ENCODE results near the gene CCHCR1.

DNA sequence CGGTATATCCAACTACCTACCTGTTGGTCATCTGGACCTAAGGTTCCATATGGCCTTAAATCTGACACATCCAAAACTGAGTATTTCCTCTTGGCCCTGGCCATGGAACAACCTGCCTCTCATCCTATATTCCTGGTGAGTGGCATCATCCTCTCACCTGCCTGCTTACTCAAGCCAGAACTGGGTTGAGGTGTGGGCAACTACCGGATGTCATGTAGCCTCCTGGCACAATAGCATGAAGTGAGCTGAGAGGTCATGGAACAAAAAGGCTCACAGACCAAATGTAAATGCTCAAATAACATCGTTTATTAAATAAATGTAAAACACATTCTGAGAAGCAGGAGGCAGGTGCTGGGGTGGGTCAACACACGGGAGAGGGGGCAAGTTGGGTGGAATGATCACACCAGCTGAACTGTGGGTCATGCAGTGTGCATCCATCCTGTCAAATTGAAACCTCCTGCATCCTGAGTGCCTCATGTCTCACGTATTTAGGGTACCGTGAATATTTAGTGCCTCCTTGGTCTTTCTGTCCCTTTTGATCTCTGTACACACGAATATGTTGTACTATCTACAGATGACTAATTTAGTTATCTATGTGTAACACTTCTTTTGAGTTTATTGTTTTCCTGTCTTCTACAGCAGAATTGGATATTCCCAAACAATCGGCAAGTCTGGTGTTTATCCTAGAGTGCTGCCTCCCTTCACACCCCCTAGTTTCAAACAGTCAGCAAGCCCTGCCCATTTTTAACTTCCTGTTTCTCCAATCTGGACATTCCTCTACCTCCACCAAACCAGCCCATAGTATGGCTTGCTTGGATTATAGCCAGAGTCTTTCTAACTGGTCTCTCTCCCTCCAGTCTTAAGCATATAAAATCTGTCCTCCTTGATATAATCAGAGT is 20.8 kb upstream of the CCHCR1 start:
- TF ChIP-seq KDM1A (IDR thresholded peaks at IDR 0.05; ENCODE audit: low read depth) (no peak), POLR2AphosphoS2 (conservative IDR thresholded peaks at IDR 0.05; ENCODE audit: low read length) (no peak), HDAC2 (IDR thresholded peaks at IDR 0.05) (no peak), RNF2 (IDR thresholded peaks at IDR 0.05; ENCODE audit: borderline replicate concordance, low read depth) (no peak), SMC3 (IDR thresholded peaks at IDR 0.05) (no peak), RAD21 (conservative IDR thresholded peaks at IDR 0.05 in 1 of 2, IDR thresholded peaks at IDR 0.05 in 1 of 2) (no peak), CBX2 (IDR thresholded peaks at IDR 0.05; ENCODE audit: borderline replicate concordance, low read depth) (no peak), NFE2L2 (conservative IDR thresholded peaks at IDR 0.05; ENCODE audit: low read length) (no peak), RARB (CRISPR knock-in tag; IDR thresholded peaks at IDR 0.05) (no peak), CHD2 (IDR thresholded peaks at IDR 0.05; ENCODE audit: low read length, partially characterized antibody) (no peak), ZC3H11A (IDR thresholded peaks at IDR 0.05) (no peak)
- TF ChIP-seq, protein P1, sequence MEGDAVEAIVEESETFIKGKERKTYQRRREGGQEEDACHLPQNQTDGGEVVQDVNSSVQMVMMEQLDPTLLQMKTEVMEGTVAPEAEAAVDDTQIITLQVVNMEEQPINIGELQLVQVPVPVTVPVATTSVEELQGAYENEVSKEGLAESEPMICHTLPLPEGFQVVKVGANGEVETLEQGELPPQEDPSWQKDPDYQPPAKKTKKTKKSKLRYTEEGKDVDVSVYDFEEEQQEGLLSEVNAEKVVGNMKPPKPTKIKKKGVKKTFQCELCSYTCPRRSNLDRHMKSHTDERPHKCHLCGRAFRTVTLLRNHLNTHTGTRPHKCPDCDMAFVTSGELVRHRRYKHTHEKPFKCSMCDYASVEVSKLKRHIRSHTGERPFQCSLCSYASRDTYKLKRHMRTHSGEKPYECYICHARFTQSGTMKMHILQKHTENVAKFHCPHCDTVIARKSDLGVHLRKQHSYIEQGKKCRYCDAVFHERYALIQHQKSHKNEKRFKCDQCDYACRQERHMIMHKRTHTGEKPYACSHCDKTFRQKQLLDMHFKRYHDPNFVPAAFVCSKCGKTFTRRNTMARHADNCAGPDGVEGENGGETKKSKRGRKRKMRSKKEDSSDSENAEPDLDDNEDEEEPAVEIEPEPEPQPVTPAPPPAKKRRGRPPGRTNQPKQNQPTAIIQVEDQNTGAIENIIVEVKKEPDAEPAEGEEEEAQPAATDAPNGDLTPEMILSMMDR (IDR thresholded peaks at IDR 0.05) = no peak
- TF ChIP-seq, protein P2, sequence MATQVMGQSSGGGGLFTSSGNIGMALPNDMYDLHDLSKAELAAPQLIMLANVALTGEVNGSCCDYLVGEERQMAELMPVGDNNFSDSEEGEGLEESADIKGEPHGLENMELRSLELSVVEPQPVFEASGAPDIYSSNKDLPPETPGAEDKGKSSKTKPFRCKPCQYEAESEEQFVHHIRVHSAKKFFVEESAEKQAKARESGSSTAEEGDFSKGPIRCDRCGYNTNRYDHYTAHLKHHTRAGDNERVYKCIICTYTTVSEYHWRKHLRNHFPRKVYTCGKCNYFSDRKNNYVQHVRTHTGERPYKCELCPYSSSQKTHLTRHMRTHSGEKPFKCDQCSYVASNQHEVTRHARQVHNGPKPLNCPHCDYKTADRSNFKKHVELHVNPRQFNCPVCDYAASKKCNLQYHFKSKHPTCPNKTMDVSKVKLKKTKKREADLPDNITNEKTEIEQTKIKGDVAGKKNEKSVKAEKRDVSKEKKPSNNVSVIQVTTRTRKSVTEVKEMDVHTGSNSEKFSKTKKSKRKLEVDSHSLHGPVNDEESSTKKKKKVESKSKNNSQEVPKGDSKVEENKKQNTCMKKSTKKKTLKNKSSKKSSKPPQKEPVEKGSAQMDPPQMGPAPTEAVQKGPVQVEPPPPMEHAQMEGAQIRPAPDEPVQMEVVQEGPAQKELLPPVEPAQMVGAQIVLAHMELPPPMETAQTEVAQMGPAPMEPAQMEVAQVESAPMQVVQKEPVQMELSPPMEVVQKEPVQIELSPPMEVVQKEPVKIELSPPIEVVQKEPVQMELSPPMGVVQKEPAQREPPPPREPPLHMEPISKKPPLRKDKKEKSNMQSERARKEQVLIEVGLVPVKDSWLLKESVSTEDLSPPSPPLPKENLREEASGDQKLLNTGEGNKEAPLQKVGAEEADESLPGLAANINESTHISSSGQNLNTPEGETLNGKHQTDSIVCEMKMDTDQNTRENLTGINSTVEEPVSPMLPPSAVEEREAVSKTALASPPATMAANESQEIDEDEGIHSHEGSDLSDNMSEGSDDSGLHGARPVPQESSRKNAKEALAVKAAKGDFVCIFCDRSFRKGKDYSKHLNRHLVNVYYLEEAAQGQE (IDR thresholded peaks at IDR 0.05) = no peak
